Neural cell (in vitro differentiated cells): ENCODE data around the gene ZZZ3.

Source experiments
- EZH2 ChIP-seq: fragments of 200-600, 300-800 bp; shearing (Covaris generic), sonication (generic); IDR thresholded peaks from 2 replicates; pipeline ENCODE4 v1.6.1; 2014; ENCODE audit warnings: antibody characterized with exemption, low read length, borderline replicate concordance, mild to moderate bottlenecking; ENCODE audit not compliant: insufficient read depth, poor library complexity, severe bottlenecking
- TF ChIP-seq, protein P1 (sequence below): fragments of 450-650 bp; IDR thresholded peaks from 2 replicates; pipeline ENCODE4 v1.5.1; 2014; ENCODE audit warnings: antibody characterized with exemption, mild to moderate bottlenecking, moderate library complexity; ENCODE audit not compliant: poor library complexity, severe bottlenecking

DNA sequence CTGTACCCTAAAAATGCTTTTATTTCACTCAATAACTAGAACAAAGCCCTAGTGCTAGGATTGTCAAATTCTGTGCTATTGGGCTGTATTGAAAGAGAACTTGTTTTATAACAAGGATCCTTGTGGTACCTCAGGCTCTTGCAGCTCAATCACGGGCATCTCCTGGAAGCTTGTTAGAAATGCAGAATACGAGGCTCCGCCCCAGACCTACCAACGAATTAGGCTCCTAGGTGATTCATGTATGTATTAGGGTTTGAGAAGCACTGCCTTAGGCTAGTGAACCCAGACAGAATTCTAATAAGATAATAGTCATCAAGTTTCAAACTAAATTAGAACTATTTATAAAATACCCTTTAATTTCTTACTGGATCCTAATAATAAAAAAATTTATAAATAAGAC is 45.6 kb downstream of the ZZZ3 start:
- no peak for TF ChIP-seq EZH2
- TF ChIP-seq, protein P1, sequence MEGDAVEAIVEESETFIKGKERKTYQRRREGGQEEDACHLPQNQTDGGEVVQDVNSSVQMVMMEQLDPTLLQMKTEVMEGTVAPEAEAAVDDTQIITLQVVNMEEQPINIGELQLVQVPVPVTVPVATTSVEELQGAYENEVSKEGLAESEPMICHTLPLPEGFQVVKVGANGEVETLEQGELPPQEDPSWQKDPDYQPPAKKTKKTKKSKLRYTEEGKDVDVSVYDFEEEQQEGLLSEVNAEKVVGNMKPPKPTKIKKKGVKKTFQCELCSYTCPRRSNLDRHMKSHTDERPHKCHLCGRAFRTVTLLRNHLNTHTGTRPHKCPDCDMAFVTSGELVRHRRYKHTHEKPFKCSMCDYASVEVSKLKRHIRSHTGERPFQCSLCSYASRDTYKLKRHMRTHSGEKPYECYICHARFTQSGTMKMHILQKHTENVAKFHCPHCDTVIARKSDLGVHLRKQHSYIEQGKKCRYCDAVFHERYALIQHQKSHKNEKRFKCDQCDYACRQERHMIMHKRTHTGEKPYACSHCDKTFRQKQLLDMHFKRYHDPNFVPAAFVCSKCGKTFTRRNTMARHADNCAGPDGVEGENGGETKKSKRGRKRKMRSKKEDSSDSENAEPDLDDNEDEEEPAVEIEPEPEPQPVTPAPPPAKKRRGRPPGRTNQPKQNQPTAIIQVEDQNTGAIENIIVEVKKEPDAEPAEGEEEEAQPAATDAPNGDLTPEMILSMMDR: no peak
